Measurements from ENCODE around the gene RRBP1.

Gene RRBP1

GRCh38 chr20:17619351-17620093 is 62.5 kb downstream of the RRBP1 start:
- peak; percentile 9 for DNase-seq

DNA sequence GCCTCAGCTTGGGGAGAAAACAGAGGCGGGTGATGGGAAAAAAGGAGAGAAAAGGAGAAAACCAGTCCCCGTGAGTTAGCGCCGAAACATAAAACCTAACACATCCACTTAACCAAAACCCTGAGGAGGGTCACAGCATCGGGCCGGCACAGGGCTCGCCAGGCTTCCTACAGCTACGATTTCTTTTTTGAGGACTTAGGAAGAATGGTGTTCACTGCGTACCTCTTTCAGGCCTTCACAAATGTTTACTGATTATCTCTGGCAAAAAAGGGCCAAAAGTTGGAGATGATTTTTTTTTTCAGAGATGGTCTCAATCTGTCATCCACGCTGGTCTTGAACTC is 63.4 kb downstream of the RRBP1 start:
- no peak for DNase-seq

- DNase-seq: peak; percentile 27
Measured at GRCh38 chr20:17617868-17618672, 64.0 kb downstream of the RRBP1 start.

- peak; percentile 86 for DNase-seq
Measured at GRCh38 chr20:17617212-17617867, 64.7 kb downstream of the RRBP1 start.

- no peak for DNase-seq
Measured at GRCh38 chr20:17616480-17617211, 65.4 kb downstream of the RRBP1 start.

- no peak for DNase-seq
Measured at GRCh38 chr20:17615645-17616479, 66.2 kb downstream of the RRBP1 start.

- no peak for DNase-seq
Measured at GRCh38 chr20:17614812-17615644, 67.0 kb downstream of the RRBP1 start.

DNA sequence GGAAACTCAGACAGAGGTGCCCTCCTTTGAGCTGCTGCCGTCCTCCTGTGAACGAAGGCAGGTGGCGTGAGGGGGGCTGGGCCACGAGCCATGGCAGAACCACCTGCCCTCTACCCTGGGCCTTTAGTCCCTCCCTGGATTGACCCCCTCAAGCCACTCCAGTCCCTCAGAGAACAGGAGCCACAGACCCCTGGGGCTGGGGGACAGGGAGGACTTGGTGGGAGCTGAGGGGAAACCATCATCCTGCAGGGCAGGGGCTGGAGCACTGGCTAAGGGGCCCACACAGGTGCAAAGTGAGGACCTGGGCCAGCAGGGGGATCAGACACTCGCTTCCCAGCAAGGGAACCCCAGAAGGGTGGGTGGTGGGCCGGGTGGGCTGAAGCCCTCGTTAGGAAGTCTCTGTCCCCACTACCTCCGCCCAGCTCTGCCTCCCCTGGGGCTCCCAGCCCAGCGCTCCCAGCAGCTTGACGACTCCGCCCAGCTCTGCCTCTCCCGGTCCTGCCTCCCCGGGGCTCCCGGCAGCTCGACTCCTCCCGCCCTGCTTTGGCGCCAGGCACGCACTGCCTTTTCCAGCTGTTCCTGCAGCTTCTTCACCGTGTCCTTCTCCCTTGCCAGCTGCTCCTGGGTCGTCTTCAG is 67.7 kb downstream of the RRBP1 start:
- DNase-seq: no peak

DNA sequence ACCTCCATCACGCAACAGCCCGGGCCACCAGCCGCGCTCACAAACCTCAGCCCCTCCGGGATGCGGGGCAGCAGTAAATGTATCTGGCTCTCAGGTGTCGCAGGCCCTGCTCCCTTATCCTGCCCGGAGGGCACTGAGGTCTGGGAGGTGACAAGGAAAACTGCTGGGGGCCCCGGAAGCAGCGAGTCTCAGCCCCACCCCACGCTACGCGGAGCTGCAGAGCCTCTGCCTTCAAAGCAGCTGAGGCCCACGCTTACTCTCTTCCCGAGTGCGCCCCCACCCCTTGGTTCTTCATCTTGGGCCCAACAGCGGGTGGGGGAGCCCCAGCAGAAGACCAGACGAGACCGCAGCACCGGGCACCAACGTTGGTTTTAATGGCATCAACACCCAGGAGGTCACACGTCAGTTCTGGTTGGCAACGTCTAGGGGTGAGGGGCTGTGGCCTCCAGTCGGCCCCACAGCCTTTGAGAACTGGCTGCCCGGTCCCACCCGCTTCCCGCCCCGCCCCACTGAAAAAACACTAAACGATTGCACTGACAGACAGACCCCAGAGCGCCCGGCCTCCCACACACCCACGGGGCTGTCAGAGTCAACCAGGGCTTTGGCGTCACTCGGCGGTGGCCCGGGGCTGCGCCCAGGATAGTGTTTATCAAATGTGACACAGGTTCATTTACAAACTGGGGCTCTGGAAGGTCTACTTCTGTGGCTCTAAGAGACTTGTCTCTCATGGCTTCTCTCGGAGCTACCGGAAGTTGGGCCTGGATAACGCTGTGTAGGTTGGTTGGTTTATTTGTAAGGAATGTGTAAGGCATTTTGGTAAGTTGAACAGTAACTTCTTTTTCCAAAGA is 68.5 kb downstream of the RRBP1 start:
- no peak for DNase-seq

GRCh38 chr20:17612992-17613327 is 69.1 kb downstream of the RRBP1 start:
- DNase-seq: no peak

GRCh38 chr20:17612287-17612991 is 69.6 kb downstream of the RRBP1 start:
- no peak for DNase-seq

DNA sequence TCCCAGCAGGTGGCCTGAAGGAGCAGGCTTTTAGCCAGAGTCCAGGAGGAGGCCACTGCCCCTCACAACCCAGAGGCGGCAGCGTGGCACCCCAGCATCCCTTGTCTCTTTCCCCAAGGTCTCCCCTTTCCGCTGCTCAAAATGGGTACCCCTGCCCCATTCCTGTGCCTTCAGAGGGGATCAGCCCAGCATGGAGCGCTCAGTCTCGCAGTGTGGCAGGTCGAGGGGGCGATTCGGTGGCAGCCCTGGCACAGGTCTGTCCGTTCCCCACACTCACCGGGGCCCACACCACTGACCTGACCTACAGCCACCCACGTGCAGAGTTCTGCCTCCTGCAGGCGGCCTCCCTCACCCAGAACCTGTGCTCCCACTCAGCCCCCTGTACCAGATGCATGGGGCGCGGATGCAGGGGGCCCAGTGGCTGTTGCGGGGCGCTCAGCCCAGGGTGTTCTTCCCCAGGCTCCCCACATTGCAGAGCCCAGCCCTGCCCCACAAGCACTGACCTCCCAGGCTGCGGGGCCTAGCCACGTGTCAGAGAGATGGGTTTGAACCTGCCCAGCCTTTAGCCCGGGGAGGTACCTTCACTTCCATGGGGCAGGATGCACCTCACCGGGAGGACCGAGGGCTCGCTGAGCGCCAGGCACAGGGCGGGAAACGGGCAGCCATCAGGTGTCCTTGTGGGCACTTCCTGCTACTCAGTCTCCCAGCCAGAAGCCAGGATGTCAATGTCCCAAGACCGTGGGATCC is 70.3 kb downstream of the RRBP1 start:
- peak; percentile 44 for DNase-seq

- DNase-seq: no peak
Measured at GRCh38 chr20:17611290-17611539, 70.8 kb downstream of the RRBP1 start.

DNA sequence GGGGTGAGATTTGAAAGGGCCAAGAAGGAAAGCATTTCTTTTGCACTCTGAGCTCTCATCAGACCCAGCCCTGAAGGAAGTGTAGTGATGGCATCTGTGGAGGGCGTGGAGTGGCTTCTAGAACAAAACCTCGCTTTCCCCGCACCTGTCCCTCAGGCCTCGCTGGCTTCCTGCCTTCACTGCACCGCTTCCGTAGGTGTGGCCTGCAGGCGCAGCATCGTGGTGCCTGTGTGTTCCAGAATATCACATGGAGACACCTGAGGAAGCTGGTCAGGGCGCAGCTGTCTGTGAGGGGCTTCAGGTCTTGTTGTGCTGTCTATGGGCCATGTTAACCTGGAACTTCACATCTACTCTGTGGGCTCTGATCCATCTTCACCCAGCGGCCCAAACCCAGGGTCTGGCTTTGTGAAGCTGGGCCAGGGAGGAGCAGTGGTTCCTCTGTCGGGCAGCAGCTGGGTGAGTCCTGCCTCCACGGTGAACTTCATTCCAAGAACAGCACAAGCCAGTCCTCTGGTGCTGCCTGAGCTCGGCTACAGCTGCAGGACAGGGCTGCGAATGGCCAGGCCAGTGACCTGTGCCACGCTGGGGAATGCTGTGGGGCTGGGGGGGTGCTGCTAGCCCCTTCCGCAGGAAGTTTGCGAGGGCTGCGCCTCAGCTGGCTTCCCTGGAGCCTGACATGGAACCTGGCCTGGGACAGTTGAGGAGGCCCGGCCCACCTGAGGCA is 71.3 kb downstream of the RRBP1 start:
- no peak for DNase-seq

- no peak for DNase-seq
Measured at GRCh38 chr20:17609811-17610377, 72.1 kb downstream of the RRBP1 start.

GRCh38 chr20:17608701-17609497 is 73.1 kb downstream of the RRBP1 start:
- no peak for DNase-seq

- DNase-seq: no peak
Measured at GRCh38 chr20:17606001-17606400, 76.0 kb downstream of the RRBP1 start.

Measured in 8988T (cell line).